CD4-positive, alpha-beta T cell treated with Interleukin-15 for 4 hours (primary cell): Measurements from ENCODE around the gene TECTB.
"Not testable (repeated sequence)": the region's sequence is repeated elsewhere in the genome, so short reads cannot be mapped to it uniquely, and the experiment has no call there.

Source experiments
- DNase-seq: peaks from one replicate; pipeline ENCODE4 v3.0.0-alpha.2; 2020; ENCODE audit warnings: low spot score

Gene TECTB

GRCh38 chr10:112283100-112283499, at the start of gene TECTB:
Gene TECTB (plus strand): TSS chr10:112283400. CDS start chr10:112283735, 335 bp downstream.
- no peak for DNase-seq

- no peak for DNase-seq
Observed at GRCh38 chr10:112235141-112235540, 48.1 kb upstream of the TECTB start.

GRCh38 chr10:112235920-112236319, 47.3 kb upstream of the TECTB start:
- DNase-seq, result no peak

GRCh38 chr10:112236486-112236885, 46.7 kb upstream of the TECTB start:
- DNase-seq, result no peak

GRCh38 chr10:112239347-112239746, 43.9 kb upstream of the TECTB start:
- DNase-seq, result no peak

DNA sequence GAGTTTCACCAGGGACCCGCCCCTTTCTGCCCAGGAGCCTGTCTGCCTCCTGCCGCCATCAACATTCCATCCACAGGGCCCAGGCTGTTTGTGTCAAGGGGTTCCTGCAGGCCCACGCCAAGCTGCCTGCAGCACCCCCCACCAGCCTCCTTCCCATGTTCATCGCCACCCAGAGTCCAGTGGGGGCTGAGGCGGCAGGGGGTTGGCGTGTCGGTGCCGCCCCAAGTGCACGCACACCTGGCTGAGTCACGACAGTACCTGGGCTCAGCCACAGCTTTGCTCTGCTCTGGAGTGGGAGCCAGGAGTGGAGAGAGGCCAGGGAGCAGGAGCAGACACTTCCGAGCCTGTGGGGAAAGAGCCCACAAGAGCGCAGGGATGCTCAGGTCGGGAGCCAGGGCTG, 42.8 kb upstream of the TECTB start:
- no peak for DNase-seq

GRCh38 chr10:112241651-112242341, 41.4 kb upstream of the TECTB start:
- no peak for DNase-seq

DNA sequence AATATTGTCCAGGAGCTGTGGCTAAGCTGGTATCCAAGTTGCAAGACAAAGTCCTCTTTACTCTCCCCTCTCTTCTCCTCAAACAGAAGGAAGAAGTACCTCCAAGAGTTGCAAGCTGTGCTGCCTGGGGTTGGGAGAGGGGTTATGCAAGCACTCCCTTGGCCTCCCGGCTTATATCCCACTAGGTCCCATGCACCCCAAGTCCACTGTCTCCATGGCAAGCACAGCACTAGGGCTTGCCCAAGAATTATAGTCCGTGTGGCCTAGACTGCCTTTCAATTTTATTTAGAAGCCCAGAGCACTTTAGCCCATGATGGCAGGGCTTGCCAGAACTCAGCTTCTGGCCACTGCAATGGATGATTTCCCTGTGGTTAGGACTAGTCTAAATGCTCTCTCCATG, 40.4 kb upstream of the TECTB start:
- no peak for DNase-seq

- DNase-seq, result no peak
Observed at GRCh38 chr10:112243713-112244112, 39.5 kb upstream of the TECTB start.

DNA sequence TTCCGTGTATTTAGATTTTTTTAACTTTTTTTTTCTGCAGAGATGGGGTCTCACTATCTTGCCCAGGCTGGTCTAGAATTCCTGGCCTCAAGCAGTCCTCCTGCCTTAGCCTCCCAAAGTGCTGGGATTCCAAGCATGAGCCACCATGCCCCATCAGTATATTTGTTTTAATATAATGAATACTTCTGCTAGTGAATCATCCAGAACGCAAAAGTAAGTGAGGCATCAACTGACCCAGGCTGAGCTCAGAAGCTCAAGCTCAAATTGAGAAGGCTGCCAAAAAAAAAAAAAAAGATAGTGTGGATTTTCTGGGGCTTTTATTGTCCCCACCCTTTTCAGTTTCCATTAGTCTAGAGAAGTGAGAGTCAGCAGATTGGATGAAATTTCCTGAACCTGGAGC, 39.0 kb upstream of the TECTB start:
- no peak for DNase-seq

- no peak for DNase-seq
Observed at GRCh38 chr10:112247791-112248190, 35.4 kb upstream of the TECTB start.

- DNase-seq, result no peak
Observed at GRCh38 chr10:112248584-112249295, 34.5 kb upstream of the TECTB start.

DNA sequence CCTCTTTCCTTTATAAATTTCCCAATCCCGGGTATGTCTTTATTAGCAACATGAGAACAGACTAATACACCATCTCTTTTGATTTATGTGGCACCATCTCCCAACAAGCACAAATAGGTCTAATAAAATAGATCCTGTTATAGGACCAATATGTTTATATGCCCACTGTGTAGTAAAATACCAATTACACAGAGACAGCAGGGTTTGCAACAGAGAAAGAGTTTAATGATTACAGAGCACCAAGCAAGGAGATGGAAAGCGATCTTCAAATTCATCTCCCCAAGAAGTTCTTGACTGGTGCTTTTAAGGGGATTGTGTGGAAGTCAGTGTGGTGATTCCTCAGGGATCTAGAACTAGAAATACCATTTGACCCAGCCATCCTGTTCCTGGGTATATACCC, 33.5 kb upstream of the TECTB start:
- no peak for DNase-seq

- no peak for DNase-seq
Observed at GRCh38 chr10:112250555-112250954, 32.6 kb upstream of the TECTB start.

DNA sequence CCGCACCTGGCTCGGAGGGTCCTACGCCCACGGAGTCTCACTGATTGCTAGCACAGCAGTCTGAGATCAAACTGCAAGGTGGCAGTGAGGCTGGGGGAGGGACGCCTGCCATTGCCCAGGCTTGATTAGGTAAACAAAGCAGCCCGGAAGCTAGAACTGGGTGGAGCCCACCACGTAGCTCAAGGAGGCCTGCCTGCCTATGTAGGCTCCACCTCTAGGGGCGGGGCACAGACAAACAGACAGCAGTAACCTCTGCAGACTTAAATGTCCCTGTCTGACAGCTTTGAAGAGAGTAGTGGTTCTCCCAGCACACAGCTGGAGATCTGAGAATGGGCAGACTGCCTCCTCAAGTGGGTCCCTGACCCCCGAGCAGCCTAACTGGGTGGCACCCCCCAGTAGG, 32.0 kb upstream of the TECTB start:
- not testable (repeated sequence) for DNase-seq

DNA sequence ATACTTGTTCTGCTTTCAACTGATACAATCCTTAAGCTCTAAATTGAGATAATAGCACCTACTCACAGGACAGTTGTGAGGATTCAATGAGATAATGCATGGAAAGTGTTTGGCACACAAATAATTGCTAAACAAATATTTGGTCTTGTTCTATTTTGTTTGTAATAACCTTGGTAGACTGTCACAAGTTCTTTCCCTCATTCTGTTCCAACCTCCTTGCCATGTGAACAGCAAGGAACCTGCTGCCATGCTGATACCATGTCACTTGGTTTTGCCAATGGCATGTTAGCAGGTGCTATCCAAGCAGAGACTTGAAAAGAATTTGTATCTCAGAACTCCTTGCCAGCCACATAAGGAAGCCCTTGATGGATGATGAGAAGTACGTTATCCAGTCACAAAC, 24.8 kb upstream of the TECTB start:
- no peak for DNase-seq

DNA sequence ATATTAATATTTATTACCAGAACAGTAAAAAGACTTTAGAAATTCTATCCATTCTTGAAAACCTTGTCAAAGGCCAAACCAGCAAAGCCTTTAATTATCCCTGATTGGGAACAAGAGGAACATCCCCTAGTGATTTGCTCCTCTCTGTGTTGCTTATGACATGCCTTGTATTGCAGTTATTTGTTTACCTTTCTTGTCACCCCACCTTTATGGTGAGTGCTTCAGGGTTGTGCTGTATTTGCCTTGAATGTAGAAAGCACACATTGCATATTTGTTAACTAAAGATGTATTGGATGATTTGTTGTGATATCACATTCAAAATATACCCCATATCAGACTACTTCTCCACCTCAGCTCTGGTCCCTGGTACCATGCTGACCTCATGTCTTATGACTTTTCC, 23.5 kb upstream of the TECTB start:
- no peak for DNase-seq

DNA sequence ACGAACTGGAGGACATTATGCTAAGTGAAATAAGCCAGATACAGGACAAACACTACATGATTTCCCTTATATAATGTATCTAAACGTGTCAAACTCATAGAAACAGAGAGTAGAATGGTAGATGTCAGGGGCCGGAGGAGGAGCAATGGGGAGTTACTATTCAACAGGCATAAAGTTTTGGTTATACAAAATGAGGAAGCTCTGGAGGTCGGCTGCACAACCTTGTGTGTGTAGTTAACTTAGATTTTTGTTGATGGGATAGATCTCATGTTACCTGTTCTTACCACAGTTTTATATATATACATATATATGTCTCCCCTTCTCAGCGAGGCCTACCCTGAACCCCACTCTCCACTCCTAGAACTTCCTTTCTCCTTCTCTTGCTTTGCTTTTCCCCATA, 22.4 kb upstream of the TECTB start:
- no peak for DNase-seq

DNA sequence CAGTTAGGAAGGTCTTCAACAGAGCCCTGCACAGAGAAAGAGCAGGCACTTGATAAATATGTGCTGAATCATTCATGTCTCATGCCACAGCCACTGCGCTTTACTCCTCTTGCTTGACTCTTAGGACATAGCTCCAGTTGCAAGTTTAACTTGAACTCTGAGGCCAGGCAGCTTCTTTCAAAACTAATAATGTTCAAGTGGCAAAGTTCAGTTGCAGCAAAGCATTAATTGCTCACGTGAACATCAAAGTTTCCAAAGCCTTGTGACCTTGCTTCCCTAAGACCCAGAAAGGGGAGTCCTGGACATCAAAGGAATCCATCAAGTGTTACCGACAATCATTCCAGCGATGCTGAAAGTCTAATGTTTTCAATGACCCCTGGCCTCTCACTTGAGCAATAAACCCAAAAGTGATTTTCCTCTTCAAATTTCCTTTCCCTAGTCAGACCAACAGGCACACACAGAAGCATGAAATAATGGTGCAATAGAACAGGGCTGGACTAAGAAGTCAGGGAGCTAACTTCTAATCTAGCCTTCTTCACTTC, 21.8 kb upstream of the TECTB start:
- no peak for DNase-seq

- DNase-seq, result no peak
Observed at GRCh38 chr10:112262546-112262945, 20.7 kb upstream of the TECTB start.

GRCh38 chr10:112265745-112266144, 17.5 kb upstream of the TECTB start:
- DNase-seq, result no peak

DNA sequence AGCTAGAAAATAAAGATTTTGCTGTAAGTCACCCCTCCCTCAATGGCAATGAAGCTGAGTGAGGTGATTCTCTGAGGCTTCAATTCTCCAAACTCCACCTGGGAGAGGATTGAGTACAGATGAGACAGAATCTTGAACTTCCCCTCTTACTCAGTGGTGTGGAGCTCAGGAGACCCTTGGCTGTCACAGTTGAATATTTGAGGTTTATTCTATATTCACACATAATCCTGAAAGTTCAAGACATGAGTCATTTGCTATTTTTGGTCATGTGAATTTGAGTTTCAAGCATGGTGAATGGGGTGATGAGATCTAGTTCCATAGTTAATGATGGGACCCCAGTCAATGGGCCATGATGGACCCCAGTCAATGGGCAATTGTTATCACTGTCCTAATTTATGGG, 13.9 kb upstream of the TECTB start:
- no peak for DNase-seq

GRCh38 chr10:112271982-112272381, 11.2 kb upstream of the TECTB start:
- no peak for DNase-seq

GRCh38 chr10:112274831-112275230, 8.4 kb upstream of the TECTB start:
- no peak for DNase-seq
